NB4 (cell line): Measurements from ENCODE around the gene GAD2.

ENCODE experiments used
- TF ChIP-seq, protein P1 (sequence below): IDR thresholded peaks from one replicate; pipeline ENCODE4 v1.5.1; 2012; ENCODE audit warnings: low read depth, low read length
- TF ChIP-seq, protein P2 (sequence below): IDR thresholded peaks from 2 replicates; pipeline ENCODE4 v1.6.1; 2011; ENCODE audit warnings: low read depth, low read length

- TF ChIP-seq, protein P1, sequence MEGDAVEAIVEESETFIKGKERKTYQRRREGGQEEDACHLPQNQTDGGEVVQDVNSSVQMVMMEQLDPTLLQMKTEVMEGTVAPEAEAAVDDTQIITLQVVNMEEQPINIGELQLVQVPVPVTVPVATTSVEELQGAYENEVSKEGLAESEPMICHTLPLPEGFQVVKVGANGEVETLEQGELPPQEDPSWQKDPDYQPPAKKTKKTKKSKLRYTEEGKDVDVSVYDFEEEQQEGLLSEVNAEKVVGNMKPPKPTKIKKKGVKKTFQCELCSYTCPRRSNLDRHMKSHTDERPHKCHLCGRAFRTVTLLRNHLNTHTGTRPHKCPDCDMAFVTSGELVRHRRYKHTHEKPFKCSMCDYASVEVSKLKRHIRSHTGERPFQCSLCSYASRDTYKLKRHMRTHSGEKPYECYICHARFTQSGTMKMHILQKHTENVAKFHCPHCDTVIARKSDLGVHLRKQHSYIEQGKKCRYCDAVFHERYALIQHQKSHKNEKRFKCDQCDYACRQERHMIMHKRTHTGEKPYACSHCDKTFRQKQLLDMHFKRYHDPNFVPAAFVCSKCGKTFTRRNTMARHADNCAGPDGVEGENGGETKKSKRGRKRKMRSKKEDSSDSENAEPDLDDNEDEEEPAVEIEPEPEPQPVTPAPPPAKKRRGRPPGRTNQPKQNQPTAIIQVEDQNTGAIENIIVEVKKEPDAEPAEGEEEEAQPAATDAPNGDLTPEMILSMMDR: no peak
- TF ChIP-seq, protein P2, sequence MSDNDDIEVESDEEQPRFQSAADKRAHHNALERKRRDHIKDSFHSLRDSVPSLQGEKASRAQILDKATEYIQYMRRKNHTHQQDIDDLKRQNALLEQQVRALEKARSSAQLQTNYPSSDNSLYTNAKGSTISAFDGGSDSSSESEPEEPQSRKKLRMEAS: no peak
Observed at GRCh38 chr10:26232174-26232573, 15.6 kb downstream of the GAD2 start.
